Thyroid gland (tissue), 4 donors: ENCODE data around the gene TRIOBP.

ENCODE experiments used
- CTCF ChIP-seq, 6 experiments: fragments of 200-600 bp in 3 of 6; fragments of 450-650 bp in 3 of 6; sonication (generic) in 3 of 6; IDR thresholded peaks; one replicate each; pipeline ENCODE4 v1.5.1; 2016 to 2019; ENCODE audit warnings: antibody characterized with exemption in 6 of 6, mild to moderate bottlenecking in 2 of 6, inconsistent platforms in 1 of 6, moderate library complexity in 1 of 6
- POLR2A ChIP-seq, 2 donors: fragments of 450-650 bp; IDR thresholded peaks; one replicate each; pipeline ENCODE4 v1.6.1; 2017; ENCODE audit warnings: antibody characterized with exemption in 2 of 2, mild to moderate bottlenecking in 2 of 2, moderate library complexity in 1 of 2

GRCh38 chr22:37664249-37665101 is 32.4 kb upstream of the TRIOBP start:
- TF ChIP-seq CTCF (IDR thresholded peaks at IDR 0.05) (no peak), POLR2A (IDR thresholded peaks at IDR 0.05) (no peak)
